ENCODE measurements around the gene MSRB1.

- no peak for TF ChIP-seq CTCF (IDR thresholded peaks at IDR 0.05)
- no peak for TF ChIP-seq POLR2A (IDR thresholded peaks at IDR 0.05)
Observed at GRCh38 chr16:1974157-1975070, 31.4 kb upstream of the MSRB1 start.
